Trophoblast cell (in vitro differentiated cells and primary cell): ENCODE data around the gene TOP3A.

Source experiments
- DNase-seq, 2 donors: peaks; one replicate each; pipeline ENCODE4 v3.0.0-alpha.2; 2016
- H2AFZ ChIP-seq: 2 replicates; pipeline ENCODE4 v1.6.1; 2013; ENCODE audit warnings: low read length, moderate library complexity, mild to moderate bottlenecking; ENCODE audit not compliant: insufficient read depth, poor library complexity
- H2AK5ac ChIP-seq: 2 replicates; pipeline ENCODE4 v1.6.1; 2013; ENCODE audit warnings: mild to moderate bottlenecking, low read length
- H2BK120ac ChIP-seq: 2 replicates; pipeline ENCODE4 v1.6.1; 2013; ENCODE audit warnings: low read length, mild to moderate bottlenecking, moderate library complexity; ENCODE audit not compliant: insufficient read depth, poor library complexity
- H2BK12ac ChIP-seq: 2 replicates; pipeline ENCODE4 v1.6.1; 2013; ENCODE audit warnings: mild to moderate bottlenecking, low read length, moderate library complexity
- H2BK5ac ChIP-seq: 2 replicates; pipeline ENCODE4 v1.6.1; 2013; ENCODE audit warnings: low read length, low read depth, moderate library complexity, mild to moderate bottlenecking; ENCODE audit not compliant: poor library complexity
- H3K14ac ChIP-seq: 2 replicates; pipeline ENCODE4 v1.6.1; 2013; ENCODE audit warnings: mild to moderate bottlenecking, low read length
- H3K18ac ChIP-seq: 2 replicates; pipeline ENCODE4 v1.6.1; 2013; ENCODE audit warnings: mild to moderate bottlenecking, low read length
- H3K23ac ChIP-seq: 2 replicates; pipeline ENCODE4 v1.6.1; 2013; ENCODE audit warnings: low read length
- H3K27ac ChIP-seq: 2 replicates; pipeline ENCODE4 v1.5.1; 2013; ENCODE audit warnings: low read depth, mild to moderate bottlenecking, inconsistent platforms, low read length, moderate library complexity
- H3K27me3 ChIP-seq: 2 replicates; pipeline ENCODE4 v1.6.1; 2013; ENCODE audit warnings: inconsistent platforms, mild to moderate bottlenecking, low read length, moderate library complexity; ENCODE audit not compliant: insufficient read depth
- H3K36me3 ChIP-seq, 2 experiments: 1 replicate in 1 of 2; 2 replicates in 1 of 2; pipeline ENCODE4 v1.6.1; 2013; ENCODE audit warnings: low read length in 2 of 2, mild to moderate bottlenecking in 2 of 2, moderate library complexity in 1 of 2; ENCODE audit not compliant: insufficient read depth in 2 of 2, control insufficient read depth in 1 of 2
- H3K4ac ChIP-seq: 2 replicates; pipeline ENCODE4 v1.6.1; 2013; ENCODE audit warnings: low read depth, mild to moderate bottlenecking, low read length, moderate library complexity
- H3K4me1 ChIP-seq, 2 experiments: 1 replicate in 1 of 2; 2 replicates in 1 of 2; pipeline ENCODE4 v1.6.1; 2013; ENCODE audit warnings: low read length in 2 of 2, mild to moderate bottlenecking in 2 of 2, moderate library complexity in 1 of 2; ENCODE audit not compliant: insufficient read depth in 2 of 2, control insufficient read depth in 1 of 2
- H3K4me2 ChIP-seq: 2 replicates; pipeline ENCODE4 v1.6.1; 2013; ENCODE audit warnings: inconsistent platforms, mild to moderate bottlenecking, low read length, moderate library complexity
- H3K4me3 ChIP-seq: 2 replicates; pipeline ENCODE4 v1.5.1; 2013; ENCODE audit warnings: mild to moderate bottlenecking, low read depth, low read length, inconsistent platforms
- H3K79me1 ChIP-seq: one replicate; pipeline ENCODE4 v1.6.1; 2013; ENCODE audit warnings: low read length
- H3K79me2 ChIP-seq: 2 replicates; pipeline ENCODE4 v1.6.1; 2013; ENCODE audit warnings: low read length, mild to moderate bottlenecking; ENCODE audit not compliant: control insufficient read depth, insufficient read depth, poor library complexity
- H3K9ac ChIP-seq: 2 replicates; pipeline ENCODE4 v1.6.1; 2013; ENCODE audit warnings: mild to moderate bottlenecking, low read length
- H3K9me3 ChIP-seq: 2 replicates; pipeline ENCODE4 v1.6.1; 2013; ENCODE audit warnings: low read depth, mild to moderate bottlenecking, control low read depth, inconsistent platforms, low read length; ENCODE audit not compliant: insufficient read depth
- H4K12ac ChIP-seq: 2 replicates; pipeline ENCODE4 v1.6.1; 2013; ENCODE audit warnings: low read depth, mild to moderate bottlenecking, low read length, moderate library complexity
- H4K8ac ChIP-seq: 2 replicates; pipeline ENCODE4 v1.6.1; 2013; ENCODE audit warnings: low read depth, mild to moderate bottlenecking, low read length, moderate library complexity
- H4K91ac ChIP-seq: one replicate; pipeline ENCODE4 v1.6.1; 2013; ENCODE audit warnings: low read depth, mild to moderate bottlenecking, low read length, moderate library complexity
- WGBS: extraction: QIAGEN DNeasy Blood & Tissue Kit; methylation state at CpG from one replicate; pipeline ENCODE4 v1.1.7; 2013; ENCODE audit warnings: missing lambda C conversion rate; ENCODE audit not compliant: insufficient read length, insufficient coverage; ENCODE audit errors: extremely low coverage; 5-methylcytosine and 5-hydroxymethylcytosine counted together

TOP3A gene

DNA sequence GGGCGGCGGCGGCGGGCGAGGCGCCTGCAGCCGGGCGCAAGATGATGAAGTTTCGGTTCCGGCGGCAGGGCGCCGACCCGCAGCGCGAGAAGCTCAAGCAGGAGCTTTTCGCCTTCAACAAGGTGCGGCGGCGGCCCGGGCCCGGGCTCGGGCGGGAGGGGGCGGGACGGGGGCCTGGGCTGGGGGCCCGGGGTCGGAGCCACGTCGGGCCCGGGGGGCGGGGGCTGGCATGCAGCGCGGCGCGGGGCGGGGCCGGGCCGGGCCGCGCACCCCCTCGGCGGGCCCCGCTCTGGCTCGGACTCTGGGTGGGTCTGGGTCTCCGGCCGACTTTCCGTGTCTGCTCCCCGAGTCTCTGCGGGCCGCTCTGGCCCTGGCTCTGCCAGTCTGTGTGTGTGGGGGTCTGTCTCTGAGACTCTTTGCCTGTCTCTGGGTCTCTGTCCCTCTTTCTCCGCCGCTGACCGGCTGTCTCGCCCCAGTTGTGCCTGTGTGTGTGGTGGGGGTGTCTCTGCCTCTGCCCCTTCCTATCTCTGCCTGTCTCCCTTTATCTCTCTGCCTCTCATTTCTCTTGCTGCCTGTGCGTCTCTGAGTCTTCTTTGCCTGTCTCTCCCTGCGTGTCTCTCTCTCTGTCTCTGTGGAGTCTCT lies 89.0 kb downstream of the TOP3A start:
- WGBS, result no CpG with 5 or more reads among the region's 57 CpGs
- H3K4ac ChIP-seq, result peak overlapping the region; percentile 87
- H2AK5ac ChIP-seq, result peak overlapping the region; percentile 8
- peak overlapping the region; percentile 71 for H4K91ac ChIP-seq
- no peaks in the 10 kb centered on the region for H3K36me3 ChIP-seq
- peaks cover 10% of the 10 kb centered on the region for H3K79me2 ChIP-seq
- no peaks in the 10 kb centered on the region for H3K27me3 ChIP-seq
- DNase-seq, result no peak
- H3K9ac ChIP-seq, result peak overlapping the region; percentile 77
- H3K23ac ChIP-seq, result peak overlapping the region; percentile 4
- H2BK5ac ChIP-seq, result peak overlapping the region; percentile 25
- H3K4me1 ChIP-seq, result peaks cover 16 to 22% of the 10 kb centered on the region in 2 experiments
- peaks cover 18% of the 10 kb centered on the region for H3K79me1 ChIP-seq
- peak overlapping the region; percentile 80 for H2AFZ ChIP-seq
- H3K27ac ChIP-seq, result no peak overlapping the region
- H3K14ac ChIP-seq, result peak overlapping the region; percentile 75
- H3K4me3 ChIP-seq, result peak overlapping the region; percentile 78
- H3K9me3 ChIP-seq, result no peaks in the 10 kb centered on the region
- peak overlapping the region; percentile 77 for H4K8ac ChIP-seq
- H3K4me2 ChIP-seq, result peak overlapping the region; percentile 76
- H2BK120ac ChIP-seq, result peak overlapping the region; percentile 26
- H4K12ac ChIP-seq, result peak overlapping the region; percentile 70
- H2BK12ac ChIP-seq, result no peak overlapping the region
- peak overlapping the region; percentile 58 for H3K18ac ChIP-seq

DNA sequence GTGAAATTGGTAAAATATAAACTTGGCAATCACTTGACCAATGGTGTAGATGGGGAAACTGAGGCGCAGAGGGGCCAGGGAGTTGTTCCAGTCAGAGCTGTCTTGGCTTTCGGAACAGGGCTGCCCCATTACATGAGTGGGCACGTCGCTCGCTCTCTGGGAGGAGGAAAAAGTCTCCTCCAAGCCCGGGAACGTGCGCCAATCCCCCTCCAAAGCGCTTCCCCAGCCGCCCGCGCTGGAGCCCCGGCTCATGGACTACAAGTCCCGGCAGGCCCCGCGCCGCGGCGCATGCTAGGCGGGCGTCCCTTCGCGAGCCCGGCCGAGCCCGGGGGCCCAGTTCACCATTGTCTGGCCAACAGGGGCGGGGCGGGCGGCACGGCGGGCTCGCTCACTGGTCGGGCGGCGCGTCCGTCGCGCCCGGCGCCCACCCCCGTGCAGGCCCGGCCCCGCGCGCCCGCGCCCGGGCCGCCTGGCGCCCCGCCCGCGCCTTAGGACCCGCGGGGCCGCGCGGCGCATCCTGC lies 89.6 kb downstream of the TOP3A start, which contains the start of gene LLGL1:
LLGL1 (plus strand) TSS at position 515 of the 521 bp plus-strand sequence. CDS start 48 bp downstream, outside the sequence.
- H2BK12ac ChIP-seq, result peak within 1 kb of the TSS; percentile 52
- no peaks in the 10 kb centered on the region for H3K27me3 ChIP-seq
- H3K9ac ChIP-seq, result peak within 1 kb of the TSS; percentile 77
- H3K9me3 ChIP-seq, result no peaks in the 10 kb centered on the region
- peak within 1 kb of the TSS; percentile 64 for H3K18ac ChIP-seq
- H3K79me2 ChIP-seq, result peaks cover 10% of the 10 kb centered on the region
- peak within 1 kb of the TSS; percentile 79 for H3K14ac ChIP-seq
- peak within 1 kb of the TSS; percentile 71 for H4K91ac ChIP-seq
- peak within 1 kb of the TSS; percentile 87 for H3K4ac ChIP-seq
- peak within 1 kb of the TSS; percentile 83 for H2AFZ ChIP-seq
- H3K4me3 ChIP-seq, result peak within 1 kb of the TSS; percentile 78
- H3K79me1 ChIP-seq, result peaks cover 18% of the 10 kb centered on the region
- H3K4me2 ChIP-seq, result peak within 1 kb of the TSS; percentile 76
- peak within 1 kb of the TSS; percentile 84 for H4K8ac ChIP-seq
- H2AK5ac ChIP-seq, result peak within 1 kb of the TSS; percentile 8
- WGBS, result no CpG with 5 or more reads among the region's 60 CpGs
- H3K36me3 ChIP-seq, result no peaks in the 10 kb centered on the region
- peaks cover 16 to 22% of the 10 kb centered on the region in 2 experiments for H3K4me1 ChIP-seq
- peak within 1 kb of the TSS; percentile 44 for H2BK5ac ChIP-seq
- peak within 1 kb of the TSS; percentile 72 for H3K27ac ChIP-seq
- H3K23ac ChIP-seq, result peak within 1 kb of the TSS; percentile 4
- peak; percentile 96 to 98 for DNase-seq
- peak within 1 kb of the TSS; percentile 84 for H2BK120ac ChIP-seq
- peak within 1 kb of the TSS; percentile 86 for H4K12ac ChIP-seq

DNA sequence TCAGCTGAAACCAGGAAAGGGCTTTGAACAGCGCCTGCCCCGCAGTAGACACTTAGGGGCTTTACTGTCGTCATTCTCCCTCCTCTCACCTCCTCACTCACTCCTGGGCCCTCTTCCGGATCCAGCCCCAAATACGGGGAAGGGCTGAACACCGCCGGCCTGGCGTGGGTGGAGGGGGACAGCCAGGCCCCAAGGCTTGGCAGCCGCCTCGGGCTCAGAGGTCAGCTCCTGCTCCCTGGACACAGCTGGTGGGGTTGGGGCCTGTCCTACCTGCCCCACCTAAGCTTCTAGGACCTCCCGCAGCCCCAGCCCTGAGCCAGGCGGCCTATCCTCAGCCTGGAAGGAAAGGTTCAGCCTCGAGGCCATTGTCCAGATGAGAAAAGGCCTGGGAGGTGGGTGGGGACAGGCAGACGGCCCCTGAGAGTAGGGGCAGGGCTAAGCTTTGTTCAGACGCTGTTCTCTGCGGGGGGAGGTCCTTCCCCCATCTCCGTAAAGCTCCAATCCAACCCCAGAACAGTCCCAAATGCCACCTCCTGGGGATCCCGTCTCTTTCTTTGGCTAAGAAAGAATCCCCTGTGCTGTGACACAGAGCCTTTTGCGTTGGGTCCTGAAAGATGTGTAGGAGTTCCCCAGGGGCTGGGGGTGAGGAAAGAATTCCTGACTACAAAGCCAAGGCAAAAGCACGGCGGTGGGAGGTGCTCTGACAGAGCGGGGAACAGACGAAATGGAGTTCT lies 90.2 kb downstream of the TOP3A start:
- H3K27ac ChIP-seq, result peak overlapping the region; percentile 72
- no peaks in the 10 kb centered on the region for H3K9me3 ChIP-seq
- no peaks in the 10 kb centered on the region for H3K27me3 ChIP-seq
- DNase-seq, result no peak
- no CpG with 5 or more reads among the region's 23 CpGs for WGBS
- peak overlapping the region; percentile 21 for H2AK5ac ChIP-seq
- H3K9ac ChIP-seq, result no peak overlapping the region
- H4K91ac ChIP-seq, result peak overlapping the region; percentile 47
- peak overlapping the region; percentile 59 for H3K4me2 ChIP-seq
- peak overlapping the region; percentile 38 for H3K4ac ChIP-seq
- H3K79me2 ChIP-seq, result peaks cover 10% of the 10 kb centered on the region
- H3K4me3 ChIP-seq, result peak overlapping the region; percentile 13
- peak overlapping the region; percentile 52 for H2BK12ac ChIP-seq
- H3K79me1 ChIP-seq, result peaks cover 18% of the 10 kb centered on the region
- peaks cover 16 to 22% of the 10 kb centered on the region in 2 experiments for H3K4me1 ChIP-seq
- peak overlapping the region; percentile 64 for H3K18ac ChIP-seq
- H3K23ac ChIP-seq, result no peak overlapping the region
- H3K36me3 ChIP-seq, result no peaks in the 10 kb centered on the region
- H2AFZ ChIP-seq, result peak overlapping the region; percentile 83
- peak overlapping the region; percentile 86 for H4K12ac ChIP-seq
- H2BK120ac ChIP-seq, result peak overlapping the region; percentile 84
- H2BK5ac ChIP-seq, result peak overlapping the region; percentile 44
- H4K8ac ChIP-seq, result peak overlapping the region; percentile 84
- H3K14ac ChIP-seq, result peak overlapping the region; percentile 79

DNA sequence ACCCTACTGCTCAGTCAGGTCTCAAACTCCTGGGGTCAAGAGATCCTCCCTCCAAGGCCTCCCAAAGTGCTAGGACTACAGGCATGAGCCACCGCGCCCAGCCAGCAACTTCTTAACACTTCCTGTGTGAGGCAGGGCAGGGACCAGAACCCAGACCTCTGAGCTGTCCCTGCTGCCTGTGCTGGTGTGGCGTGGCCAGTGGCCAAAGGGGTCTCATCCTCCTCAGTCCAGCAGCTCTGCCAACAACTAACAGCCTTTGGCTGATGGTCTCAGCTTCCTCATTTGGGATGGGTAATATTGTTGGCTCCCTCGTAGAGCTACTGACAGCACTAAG lies 90.8 kb downstream of the TOP3A start:
- Histone ChIP-seq H2BK120ac (peak overlapping the region; percentile 62), H3K36me3 (no peaks in the 10 kb centered on the region), H3K4me3 (no peak overlapping the region), H3K18ac (peak overlapping the region; percentile 72), H3K14ac (peak overlapping the region; percentile 58), H2BK12ac (peak overlapping the region; percentile 0), H3K4me2 (no peak overlapping the region), H3K27ac (peak overlapping the region; percentile 72), H3K23ac (no peak overlapping the region), H3K79me1 (peaks cover 18% of the 10 kb centered on the region), H4K12ac (peak overlapping the region; percentile 86), H3K9me3 (no peaks in the 10 kb centered on the region), H3K9ac (no peak overlapping the region), H3K27me3 (no peaks in the 10 kb centered on the region), H2AK5ac (peak overlapping the region; percentile 36), H3K79me2 (peaks cover 10% of the 10 kb centered on the region), H2BK5ac (peak overlapping the region; percentile 44), H3K4ac (peak overlapping the region; percentile 38), H4K8ac (peak overlapping the region; percentile 84), H4K91ac (peak overlapping the region; percentile 47), H2AFZ (peak overlapping the region; percentile 83), H3K4me1 (peaks cover 16 to 22% of the 10 kb centered on the region in 2 experiments)
- no peak for DNase-seq
- WGBS, result no CpG with 5 or more reads among the region's 4 CpGs
